NCI-H2196 (cell line): ENCODE results near the gene NMT1.

ENCODE experiments used
- DNase-seq: peaks from one replicate; lab custom pipeline; 2025; ENCODE audit not compliant: unreplicated experiment; lab: John Stamatoyannopoulos, UW

NMT1 gene

GRCh38 chr17:45132572-45133463 is 71.7 kb downstream of the NMT1 start:
- peak; percentile 70 for DNase-seq

- DNase-seq = peak; percentile 98
Observed at GRCh38 chr17:45135192-45135977, 74.3 kb downstream of the NMT1 start, which contains the start of gene ACBD4. Gene ACBD4, plus strand, starts transcription at chr17:45135687. Its CDS starts 458 bp downstream, at chr17:45136145.

- DNase-seq = no peak
Observed at GRCh38 chr17:45135978-45136791, 75.1 kb downstream of the NMT1 start.

GRCh38 chr17:45136846-45137560 is 75.9 kb downstream of the NMT1 start:
- DNase-seq = no peak

- DNase-seq = no peak
Observed at GRCh38 chr17:45137561-45138305, 76.6 kb downstream of the NMT1 start.

- DNase-seq = no peak
Observed at GRCh38 chr17:45138911-45139532, 77.9 kb downstream of the NMT1 start.

GRCh38 chr17:45139533-45139920 is 78.4 kb downstream of the NMT1 start:
- DNase-seq = no peak

GRCh38 chr17:45143094-45143670 is 82.1 kb downstream of the NMT1 start:
- DNase-seq = no peak

GRCh38 chr17:45143767-45144198 is 82.7 kb downstream of the NMT1 start:
- no peak for DNase-seq

GRCh38 chr17:45144199-45145034 is 83.3 kb downstream of the NMT1 start:
- DNase-seq = no peak

- no peak for DNase-seq
Observed at GRCh38 chr17:45145035-45145389, 83.9 kb downstream of the NMT1 start.

- no peak for DNase-seq
Observed at GRCh38 chr17:45146166-45146565, 85.0 kb downstream of the NMT1 start.

- no peak for DNase-seq
Observed at GRCh38 chr17:45146592-45146889, 85.4 kb downstream of the NMT1 start.

GRCh38 chr17:45146890-45147580 is 85.9 kb downstream of the NMT1 start:
- peak; percentile 85 for DNase-seq

GRCh38 chr17:45147581-45148182 is 86.6 kb downstream of the NMT1 start:
- peak; percentile 90 for DNase-seq

- peak; percentile 99 for DNase-seq
Observed at GRCh38 chr17:45148183-45149036, 87.3 kb downstream of the NMT1 start, which contains the start of gene HEXIM1. Gene HEXIM1, plus strand, starts transcription at chr17:45148475. Its CDS starts 716 bp downstream, at chr17:45149191.
